ENCODE data around the gene GATA2.

GATA2 gene

DNA sequence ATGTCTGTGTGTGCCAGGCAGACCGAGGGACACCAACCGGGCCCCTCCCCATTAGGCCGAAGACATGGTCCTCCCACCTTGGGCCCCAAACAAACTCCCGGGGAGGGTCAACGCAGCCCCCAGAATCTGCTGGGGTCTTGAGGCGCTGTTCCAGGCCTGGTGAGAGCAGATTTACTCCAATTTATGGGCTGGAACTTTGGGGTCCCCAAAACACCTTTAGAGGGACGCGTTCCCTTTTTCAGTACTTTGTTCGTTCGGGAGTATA lies 2.4 kb downstream of the GATA2 start:
- Histone ChIP-seq H3K27ac (ENCODE audit: low read depth, low read length) (no peak overlapping the region), H3K79me2 (ENCODE audit: insufficient read depth, low read length) (no peaks in the 10 kb centered on the region), H3K27me3 (ENCODE audit: low read length) (no peaks in the 10 kb centered on the region), H3K36me3 (ENCODE audit: low read length) (no peaks in the 10 kb centered on the region), H3K4me2 (ENCODE audit: low read depth, low read length, poor library complexity, severe bottlenecking) (no peak overlapping the region), H4K20me1 (ENCODE audit: low read depth, low read length) (no peaks in the 10 kb centered on the region), H3K9me2 (replicated peaks; ENCODE audit: insufficient read depth, low read length) (no peaks in the 10 kb centered on the region), H3F3A (ENCODE audit: insufficient read depth) (no peaks in the 10 kb centered on the region), H3K9ac (ENCODE audit: low read length) (no peak overlapping the region), H3K4me3 (ENCODE audit: insufficient read depth, low read length, poor library complexity, severe bottlenecking) (no peak overlapping the region), H3K9me3 (ENCODE audit: insufficient read depth, low read length) (no peaks in the 10 kb centered on the region), H2AFZ (ENCODE audit: low read depth, low read length, severe bottlenecking) (no peak overlapping the region)
- TF ChIP-seq, protein P1, sequence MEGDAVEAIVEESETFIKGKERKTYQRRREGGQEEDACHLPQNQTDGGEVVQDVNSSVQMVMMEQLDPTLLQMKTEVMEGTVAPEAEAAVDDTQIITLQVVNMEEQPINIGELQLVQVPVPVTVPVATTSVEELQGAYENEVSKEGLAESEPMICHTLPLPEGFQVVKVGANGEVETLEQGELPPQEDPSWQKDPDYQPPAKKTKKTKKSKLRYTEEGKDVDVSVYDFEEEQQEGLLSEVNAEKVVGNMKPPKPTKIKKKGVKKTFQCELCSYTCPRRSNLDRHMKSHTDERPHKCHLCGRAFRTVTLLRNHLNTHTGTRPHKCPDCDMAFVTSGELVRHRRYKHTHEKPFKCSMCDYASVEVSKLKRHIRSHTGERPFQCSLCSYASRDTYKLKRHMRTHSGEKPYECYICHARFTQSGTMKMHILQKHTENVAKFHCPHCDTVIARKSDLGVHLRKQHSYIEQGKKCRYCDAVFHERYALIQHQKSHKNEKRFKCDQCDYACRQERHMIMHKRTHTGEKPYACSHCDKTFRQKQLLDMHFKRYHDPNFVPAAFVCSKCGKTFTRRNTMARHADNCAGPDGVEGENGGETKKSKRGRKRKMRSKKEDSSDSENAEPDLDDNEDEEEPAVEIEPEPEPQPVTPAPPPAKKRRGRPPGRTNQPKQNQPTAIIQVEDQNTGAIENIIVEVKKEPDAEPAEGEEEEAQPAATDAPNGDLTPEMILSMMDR (IDR thresholded peaks at IDR 0.05; ENCODE audit: insufficient read depth, low read length, poor library complexity, severe bottlenecking): no peak
- no peak for TF ChIP-seq EZH2phosphoT487 (conservative IDR thresholded peaks at IDR 0.05; ENCODE audit: low read length)

DNA sequence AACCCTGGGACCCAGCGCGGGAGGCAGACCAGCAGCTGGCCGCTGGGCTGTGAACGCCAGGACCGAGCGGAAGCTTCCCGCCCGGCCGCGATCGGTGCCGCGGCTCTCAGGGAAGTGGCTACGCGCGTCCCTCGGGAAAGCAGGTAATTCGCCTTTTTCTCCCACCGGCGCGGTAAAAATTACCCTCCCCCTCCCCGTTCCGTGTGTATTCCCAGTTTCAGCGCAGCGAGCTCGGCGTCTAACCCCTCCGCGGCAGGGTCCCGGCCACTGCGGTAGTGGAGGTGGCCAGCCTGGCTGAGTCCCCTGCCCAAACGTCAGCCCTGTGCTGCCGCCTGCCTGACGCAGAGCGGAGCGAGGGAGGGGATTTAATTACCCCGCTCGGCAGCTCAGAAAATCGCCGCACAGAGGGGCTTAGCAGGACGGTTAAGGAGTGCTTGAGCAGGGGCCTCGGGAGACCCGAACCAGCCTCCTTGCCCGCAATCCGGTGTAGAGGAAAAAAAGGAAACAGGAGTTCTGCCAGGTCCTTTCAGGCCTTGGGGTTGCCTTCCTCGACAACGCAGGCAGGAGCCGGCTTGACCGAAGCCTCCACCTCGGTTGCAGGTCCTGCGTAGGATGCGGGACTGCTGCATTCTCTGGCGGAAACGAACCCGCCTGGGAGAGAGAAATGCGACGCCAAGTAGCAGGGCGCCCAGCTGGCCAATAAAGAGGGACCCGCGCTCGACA lies 2.9 kb downstream of the GATA2 start:
- Histone ChIP-seq H3K4me3 (ENCODE audit: insufficient read depth, low read length, poor library complexity, severe bottlenecking) (no peak overlapping the region), H3K4me2 (ENCODE audit: low read depth, low read length, poor library complexity, severe bottlenecking) (no peak overlapping the region), H3K9ac (ENCODE audit: low read length) (no peak overlapping the region), H3K36me3 (ENCODE audit: low read length) (no peaks in the 10 kb centered on the region), H3K9me2 (replicated peaks; ENCODE audit: insufficient read depth, low read length) (no peaks in the 10 kb centered on the region), H2AFZ (ENCODE audit: low read depth, low read length, severe bottlenecking) (no peak overlapping the region), H3F3A (ENCODE audit: insufficient read depth) (no peaks in the 10 kb centered on the region), H3K79me2 (ENCODE audit: insufficient read depth, low read length) (no peaks in the 10 kb centered on the region), H4K20me1 (ENCODE audit: low read depth, low read length) (no peaks in the 10 kb centered on the region), H3K27ac (ENCODE audit: low read depth, low read length) (no peak overlapping the region), H3K9me3 (ENCODE audit: insufficient read depth, low read length) (no peaks in the 10 kb centered on the region), H3K27me3 (ENCODE audit: low read length) (no peaks in the 10 kb centered on the region)
- TF ChIP-seq, protein P1 (IDR thresholded peaks at IDR 0.05; ENCODE audit: insufficient read depth, low read length, poor library complexity, severe bottlenecking): no peak
- no peak for TF ChIP-seq EZH2phosphoT487 (conservative IDR thresholded peaks at IDR 0.05; ENCODE audit: low read length)

DNA sequence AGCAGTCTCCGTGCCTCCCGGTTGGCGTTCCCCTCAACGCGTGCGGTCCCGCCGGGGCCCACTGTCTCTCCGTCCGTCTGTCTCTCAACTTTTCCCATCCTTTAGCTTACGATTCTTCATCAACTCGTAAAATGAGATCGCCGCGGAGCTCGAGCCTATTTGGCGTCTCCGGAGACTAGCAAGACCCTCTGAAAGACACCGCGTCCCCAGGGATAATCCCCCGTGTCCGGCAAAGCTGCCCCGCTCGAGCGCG lies 3.4 kb downstream of the GATA2 start:
- Histone ChIP-seq H3K27ac (ENCODE audit: low read depth, low read length) (no peak overlapping the region), H3K9me2 (replicated peaks; ENCODE audit: insufficient read depth, low read length) (no peaks in the 10 kb centered on the region), H3K36me3 (ENCODE audit: low read length) (no peaks in the 10 kb centered on the region), H2AFZ (ENCODE audit: low read depth, low read length, severe bottlenecking) (no peak overlapping the region), H3K9ac (ENCODE audit: low read length) (no peak overlapping the region), H3K4me3 (ENCODE audit: insufficient read depth, low read length, poor library complexity, severe bottlenecking) (no peak overlapping the region), H3K9me3 (ENCODE audit: insufficient read depth, low read length) (no peaks in the 10 kb centered on the region), H4K20me1 (ENCODE audit: low read depth, low read length) (no peaks in the 10 kb centered on the region), H3K79me2 (ENCODE audit: insufficient read depth, low read length) (no peaks in the 10 kb centered on the region), H3F3A (ENCODE audit: insufficient read depth) (no peaks in the 10 kb centered on the region), H3K27me3 (ENCODE audit: low read length) (no peaks in the 10 kb centered on the region), H3K4me2 (ENCODE audit: low read depth, low read length, poor library complexity, severe bottlenecking) (no peak overlapping the region)
- TF ChIP-seq EZH2phosphoT487 (conservative IDR thresholded peaks at IDR 0.05; ENCODE audit: low read length): no peak
- TF ChIP-seq, protein P1 (IDR thresholded peaks at IDR 0.05; ENCODE audit: insufficient read depth, low read length, poor library complexity, severe bottlenecking): no peak

Measured in SU-DHL-6 (cell line).